A549 (cell line): ENCODE results near the gene SH3BGRL2. TPM values are rescaled to one million over a fixed set of nuclear protein-coding genes. Genes with fewer than 3 reads are reported as not detected.

Experiments used
- ATAC-seq, 2 experiments: fragments of 200-7000 bp in 1 of 2; fragments of >200 bp in 1 of 2; cut with Nextera tagmentation in 1 of 2; cut with Tn5 transposase in 1 of 2; 3 replicates each; pipeline versions ENCODE4 v1.8.0 to v1.9.1; 2018 to 2020; ENCODE audit warnings: mild to moderate bottlenecking in 1 of 2, moderate library complexity in 1 of 2
- CTCF ChIA-PET: fragments of 300-600 bp; sonication (Branson Sonifier 250); formaldehyde crosslinking; extraction: SDS; loops from one replicate; lab custom pipeline; 2021; ENCODE audit warnings: antibody characterized with exemption, inconsistent platforms; lab: Yijun Ruan, JAX
- POLR2A ChIA-PET: fragments of 350-600 bp; formaldehyde crosslinking; extraction: SDS; loops from one replicate; lab custom pipeline; 2021; ENCODE audit warnings: antibody characterized with exemption, inconsistent platforms; lab: Yijun Ruan, JAX
- DNase-seq, 2 experiments: peaks; one replicate each; pipeline versions ENCODE4 v3.0.0 to v3.0.0-alpha.2; 2011 to 2016; ENCODE audit warnings: low read depth in 1 of 2, low spot score in 1 of 2
- FAIRE-seq: peaks from 2 replicates; lab custom pipeline; 2011; peaks lifted over from hg19 to GRCh38; lab: Jason Lieb, UNC
- H3K27ac ChIP-seq, 2 experiments: fragments of >200 bp; sonication (Bioruptor Twin); formaldehyde crosslinking; 3 replicates each; pipeline ENCODE4 v1.5.1; 2016 to 2017
- H3K4me1 ChIP-seq: fragments of >200 bp; sonication (Bioruptor Twin); formaldehyde crosslinking; 3 replicates; pipeline ENCODE4 v1.6.1; 2016
- H3K4me2 ChIP-seq: fragments of >200 bp; sonication (Bioruptor Twin); formaldehyde crosslinking; 3 replicates; pipeline ENCODE4 v1.6.1; 2016
- H3K4me3 ChIP-seq: fragments of >200 bp; sonication (Bioruptor Twin); formaldehyde crosslinking; 3 replicates; pipeline ENCODE4 v1.5.1; 2016
- H3K9me3 ChIP-seq: fragments of >200 bp; sonication (Bioruptor Twin); formaldehyde crosslinking; 3 replicates; pipeline ENCODE4 v1.6.1; 2016
- CHD4 ChIP-seq: fragments of 200-600 bp; sonication (generic); IDR thresholded peaks from 2 replicates; pipeline ENCODE4 v1.6.1; 2016; ENCODE audit warnings: antibody characterized with exemption, mild to moderate bottlenecking, borderline replicate concordance
- CTCF ChIP-seq: fragments of >200 bp; sonication (Bioruptor Twin); formaldehyde crosslinking; IDR thresholded peaks from 3 replicates; pipeline ENCODE4 v1.5.1; 2016
- ELK1 ChIP-seq: fragments of 150-350 bp; IDR thresholded peaks from 2 replicates; pipeline ENCODE4 v1.6.1; 2014; ENCODE audit warnings: low read depth, mild to moderate bottlenecking, low read length
- ESRRA ChIP-seq: fragments of 150-350 bp; IDR thresholded peaks from 2 replicates; pipeline ENCODE4 v1.6.1; 2014; ENCODE audit warnings: mild to moderate bottlenecking, low read length, borderline replicate concordance
- FOSB ChIP-seq: fragments of 250-450 bp; sonication (Bioruptor Pico); IDR thresholded peaks from 2 replicates; pipeline ENCODE4 v1.5.0; 2020; ENCODE audit warnings: mild to moderate bottlenecking, moderate library complexity
- GATA3 ChIP-seq: IDR thresholded peaks from 2 replicates; pipeline ENCODE4 v1.6.1; 2012; ENCODE audit warnings: borderline replicate concordance
- HES2 ChIP-seq: fragments of >200 bp; sonication (Bioruptor Twin); formaldehyde crosslinking; IDR thresholded peaks from 2 replicates; pipeline ENCODE4 v1.6.1; 2016
- HMGXB4 ChIP-seq: fragments of 250-450 bp; sonication (Bioruptor Pico); IDR thresholded peaks from 2 replicates; pipeline ENCODE4 v1.5.0; 2021; ENCODE audit warnings: mild to moderate bottlenecking, moderate library complexity, borderline replicate concordance
- HOXB13 ChIP-seq: fragments of 250-450 bp; sonication (Bioruptor Pico); IDR thresholded peaks from 2 replicates; pipeline ENCODE4 v1.5.0; 2020; ENCODE audit warnings: low read depth, mild to moderate bottlenecking, moderate library complexity
- JUNB ChIP-seq: fragments of >200 bp; sonication (Bioruptor Twin); formaldehyde crosslinking; IDR thresholded peaks from 2 replicates; pipeline ENCODE4 v1.6.1; 2016
- KDM1A ChIP-seq: fragments of 200-600 bp; sonication (generic); IDR thresholded peaks from 2 replicates; pipeline ENCODE4 v1.6.1; 2016; ENCODE audit warnings: low read depth, mild to moderate bottlenecking
- MAFK ChIP-seq: fragments of 450-650 bp; IDR thresholded peaks from 2 replicates; pipeline ENCODE4 v1.6.1; 2014; ENCODE audit not compliant: partially characterized antibody
- MAX ChIP-seq: IDR thresholded peaks from 2 replicates; pipeline ENCODE4 v1.6.1; 2012
- MAZ ChIP-seq: fragments of 150-350 bp; IDR thresholded peaks from 2 replicates; pipeline ENCODE4 v1.6.1; 2014; ENCODE audit warnings: antibody characterized with exemption, low read depth, low read length, borderline replicate concordance
- MYC ChIP-seq: IDR thresholded peaks from 2 replicates; pipeline ENCODE4 v1.6.1; 2012; ENCODE audit warnings: mild to moderate bottlenecking, inconsistent platforms, low read length, improper control_type of control experiment, borderline replicate concordance
- NFE2L2 ChIP-seq: fragments of 150-350 bp; conservative IDR thresholded peaks from 2 replicates; pipeline ENCODE4 v1.6.1; 2014; ENCODE audit warnings: low read length
- PBX3 ChIP-seq: IDR thresholded peaks from 2 replicates; pipeline ENCODE4 v1.6.1; 2012
- POLR2AphosphoS2 ChIP-seq: conservative IDR thresholded peaks from 2 replicates; pipeline ENCODE4 v1.6.1; 2012; ENCODE audit warnings: low read length, improper control_type of control experiment, inconsistent platforms
- RCOR1 ChIP-seq: fragments of 150-350 bp; IDR thresholded peaks from 2 replicates; pipeline ENCODE4 v1.6.1; 2014; ENCODE audit warnings: antibody characterized with exemption, low read length, low read depth
- RFX5 ChIP-seq: fragments of 450-650 bp; IDR thresholded peaks from 2 replicates; pipeline ENCODE4 v1.7.1; 2014; ENCODE audit warnings: antibody characterized with exemption, mild to moderate bottlenecking, moderate library complexity
- SREBF2 ChIP-seq: fragments of 450-650 bp; IDR thresholded peaks from 2 replicates; pipeline ENCODE4 v1.6.1; 2014; ENCODE audit warnings: mild to moderate bottlenecking, moderate library complexity
- TP53 ChIP-seq: fragments of 250-450 bp; sonication (Bioruptor Pico); IDR thresholded peaks from 2 replicates; pipeline ENCODE4 v1.5.0; 2021; ENCODE audit warnings: mild to moderate bottlenecking, moderate library complexity
- USF2 ChIP-seq: fragments of 450-650 bp; IDR thresholded peaks from 2 replicates; pipeline ENCODE4 v1.6.1; 2014; ENCODE audit warnings: antibody characterized with exemption
- ZFP36 ChIP-seq: fragments of 450-650 bp; IDR thresholded peaks from 2 replicates; pipeline ENCODE4 v1.6.1; 2014; ENCODE audit warnings: borderline replicate concordance; ENCODE audit not compliant: partially characterized antibody
- ZSCAN20 ChIP-seq: fragments of 250-450 bp; sonication (Bioruptor Pico); IDR thresholded peaks from 2 replicates; pipeline ENCODE4 v1.8.0; 2022; ENCODE audit warnings: mild to moderate bottlenecking, moderate library complexity
- WGBS: methylation state at CpG from one replicate; pipeline ENCODE4 v1.1.6; 2017; ENCODE audit errors: missing lambda C conversion rate; 5-methylcytosine and 5-hydroxymethylcytosine counted together
- polyA plus RNA-seq, 4 experiments: library from polyadenylated mRNA; depleted of rRNA in 3 of 4; stranded (reverse); fragments of >200 nt; fragmentation: RNase III in 1 of 4; extraction: RNeasy Plus Mini Kit Qiagen cat#74134 plus additional on column Dnase treatment in 1 of 4; gene quantifications; 2 replicates in 3 of 4; 3 replicates in 1 of 4; pipeline ENCODE4 v1.2.3, GENCODE V29; 2011 to 2017

Gene SH3BGRL2
- polyA plus RNA-seq, 2 of the 4 experiments (the other 2 are of a cell fraction), result 0.48 to 1.9 TPM

- Histone ChIP-seq H3K27ac (no peak overlapping the region), H3K4me2 (no peak overlapping the region), H3K9me3 (no peaks in the 10 kb centered on the region), H3K4me1 (0 out of 3 replicates have a peak, but pooled peaks cover under 1% of the 10 kb centered on the region), H3K4me3 (no peak overlapping the region)
- ChIA-PET POLR2A (no interaction called here), CTCF (no interaction called here)
- no peak for DNase-seq
- TF ChIP-seq MAZ, result no peak
- no peak for TF ChIP-seq ESRRA
- TF ChIP-seq MAFK, result no peak
- TF ChIP-seq NFE2L2, result no peak
- TF ChIP-seq ZFP36, result no peak
- TF ChIP-seq FOSB (CRISPR knock-in tag), result no peak
- no peak for TF ChIP-seq RFX5
- TF ChIP-seq ELK1, result no peak
- TF ChIP-seq HES2, result no peak
- no peak for TF ChIP-seq PBX3
- TF ChIP-seq SREBF2, result no peak
- no peak for TF ChIP-seq TP53 (CRISPR knock-in tag)
- no peak for TF ChIP-seq POLR2AphosphoS2
- TF ChIP-seq KDM1A, result no peak
- no peak for TF ChIP-seq CTCF
- TF ChIP-seq CHD4, result no peak
- TF ChIP-seq ZSCAN20 (CRISPR knock-in tag), result no peak
- no peak for TF ChIP-seq RCOR1
- no peak for ATAC-seq
- 80% methylated on average over 6 of the region's 7 CpGs for WGBS
- FAIRE-seq, result no peak
Observed at GRCh38 chr6:79614326-79615305, 16.5 kb upstream of the SH3BGRL2 start.

GRCh38 chr6:79617518-79617941, 13.6 kb upstream of the SH3BGRL2 start:
- H3K4me1 ChIP-seq, result no peaks in the 10 kb centered on the region
- FAIRE-seq (no peak), DNase-seq (no peak), ATAC-seq (no peak)
- no peak overlapping the region for H3K4me3 ChIP-seq
- H3K27ac ChIP-seq, result no peak overlapping the region
- no peak overlapping the region for H3K4me2 ChIP-seq
- ChIA-PET POLR2A (no interaction called here), CTCF (no interaction called here)
- H3K9me3 ChIP-seq, result no peaks in the 10 kb centered on the region
- WGBS, result 13% methylated on average over 1 of the region's 1 CpG
- TF ChIP-seq USF2, result no peak
- no peak for TF ChIP-seq HMGXB4 (CRISPR knock-in tag)
- TF ChIP-seq CTCF, result no peak
- TF ChIP-seq MYC, result no peak
- no peak for TF ChIP-seq ESRRA
- TF ChIP-seq ELK1, result no peak
- no peak for TF ChIP-seq MAX
- TF ChIP-seq JUNB, result no peak
- TF ChIP-seq CHD4, result no peak
- no peak for TF ChIP-seq GATA3
- TF ChIP-seq HOXB13 (CRISPR knock-in tag), result no peak
